ENCODE data around the gene MED9.

- TF ChIP-seq POLR2A (IDR thresholded peaks at IDR 0.05; ENCODE audit: low read length) (no peak), GATA1 (IDR thresholded peaks at IDR 0.05; ENCODE audit: low read depth, low read length) (no peak)
These were observed 7.4 kb upstream of the MED9 start for GRCh38 chr17:17469358-17469757.

Measured in erythroblast (primary cell).